Ishikawa (cell line): Measurements from ENCODE around the gene NT5M.

Source experiments
- CEBPB ChIP-seq: IDR thresholded peaks from 2 replicates; pipeline ENCODE4 v1.6.1; 2012
- CREB1 ChIP-seq: IDR thresholded peaks from 2 replicates; pipeline ENCODE4 v1.6.1; 2012; ENCODE audit warnings: low read depth
- EGR1 ChIP-seq: IDR thresholded peaks from 2 replicates; pipeline ENCODE4 v1.6.1; 2012
- EP300 ChIP-seq: IDR thresholded peaks from 2 replicates; pipeline ENCODE4 v1.6.1; 2012; ENCODE audit warnings: borderline replicate concordance
- FOXM1 ChIP-seq: IDR thresholded peaks from 2 replicates; pipeline ENCODE4 v1.6.1; 2012; ENCODE audit warnings: low read depth, borderline replicate concordance
- MAX ChIP-seq: IDR thresholded peaks from 2 replicates; pipeline ENCODE4 v1.6.1; 2012
- NFIC ChIP-seq: IDR thresholded peaks from 2 replicates; pipeline ENCODE4 v1.6.1; 2012
- RAD21 ChIP-seq: IDR thresholded peaks from 2 replicates; pipeline ENCODE4 v1.6.1; 2012; ENCODE audit warnings: low read depth
- TAF1 ChIP-seq: IDR thresholded peaks from 2 replicates; pipeline ENCODE4 v1.6.1; 2012; ENCODE audit warnings: low read depth, mild to moderate bottlenecking
- TCF12 ChIP-seq: IDR thresholded peaks from 2 replicates; pipeline ENCODE4 v1.6.1; 2012; ENCODE audit warnings: low read depth
- TEAD4 ChIP-seq: IDR thresholded peaks from 2 replicates; pipeline ENCODE4 v1.6.1; 2012
- USF1 ChIP-seq: IDR thresholded peaks from 2 replicates; pipeline ENCODE4 v1.6.1; 2012
- YY1 ChIP-seq: IDR thresholded peaks from 2 replicates; pipeline ENCODE4 v1.6.1; 2012; ENCODE audit warnings: low read depth
- ZBTB7A ChIP-seq: IDR thresholded peaks from 2 replicates; pipeline ENCODE4 v1.6.1; 2012; ENCODE audit warnings: low read depth
- TF ChIP-seq, protein P1 (sequence below): IDR thresholded peaks from 2 replicates; pipeline ENCODE4 v1.6.1; 2012; ENCODE audit warnings: low read depth, mild to moderate bottlenecking

Gene NT5M

GRCh38 chr17:17358060-17358751, 55.0 kb downstream of the NT5M start:
- no peak for TF ChIP-seq EP300
- no peak for TF ChIP-seq NFIC
- TF ChIP-seq FOXM1 = no peak
- no peak for TF ChIP-seq CEBPB
- TF ChIP-seq RAD21 = no peak
- TF ChIP-seq EGR1 = no peak
- TF ChIP-seq USF1 = no peak
- no peak for TF ChIP-seq CREB1
- TF ChIP-seq YY1 = no peak
- no peak for TF ChIP-seq MAX
- TF ChIP-seq, protein P1, sequence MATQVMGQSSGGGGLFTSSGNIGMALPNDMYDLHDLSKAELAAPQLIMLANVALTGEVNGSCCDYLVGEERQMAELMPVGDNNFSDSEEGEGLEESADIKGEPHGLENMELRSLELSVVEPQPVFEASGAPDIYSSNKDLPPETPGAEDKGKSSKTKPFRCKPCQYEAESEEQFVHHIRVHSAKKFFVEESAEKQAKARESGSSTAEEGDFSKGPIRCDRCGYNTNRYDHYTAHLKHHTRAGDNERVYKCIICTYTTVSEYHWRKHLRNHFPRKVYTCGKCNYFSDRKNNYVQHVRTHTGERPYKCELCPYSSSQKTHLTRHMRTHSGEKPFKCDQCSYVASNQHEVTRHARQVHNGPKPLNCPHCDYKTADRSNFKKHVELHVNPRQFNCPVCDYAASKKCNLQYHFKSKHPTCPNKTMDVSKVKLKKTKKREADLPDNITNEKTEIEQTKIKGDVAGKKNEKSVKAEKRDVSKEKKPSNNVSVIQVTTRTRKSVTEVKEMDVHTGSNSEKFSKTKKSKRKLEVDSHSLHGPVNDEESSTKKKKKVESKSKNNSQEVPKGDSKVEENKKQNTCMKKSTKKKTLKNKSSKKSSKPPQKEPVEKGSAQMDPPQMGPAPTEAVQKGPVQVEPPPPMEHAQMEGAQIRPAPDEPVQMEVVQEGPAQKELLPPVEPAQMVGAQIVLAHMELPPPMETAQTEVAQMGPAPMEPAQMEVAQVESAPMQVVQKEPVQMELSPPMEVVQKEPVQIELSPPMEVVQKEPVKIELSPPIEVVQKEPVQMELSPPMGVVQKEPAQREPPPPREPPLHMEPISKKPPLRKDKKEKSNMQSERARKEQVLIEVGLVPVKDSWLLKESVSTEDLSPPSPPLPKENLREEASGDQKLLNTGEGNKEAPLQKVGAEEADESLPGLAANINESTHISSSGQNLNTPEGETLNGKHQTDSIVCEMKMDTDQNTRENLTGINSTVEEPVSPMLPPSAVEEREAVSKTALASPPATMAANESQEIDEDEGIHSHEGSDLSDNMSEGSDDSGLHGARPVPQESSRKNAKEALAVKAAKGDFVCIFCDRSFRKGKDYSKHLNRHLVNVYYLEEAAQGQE = no peak

DNA sequence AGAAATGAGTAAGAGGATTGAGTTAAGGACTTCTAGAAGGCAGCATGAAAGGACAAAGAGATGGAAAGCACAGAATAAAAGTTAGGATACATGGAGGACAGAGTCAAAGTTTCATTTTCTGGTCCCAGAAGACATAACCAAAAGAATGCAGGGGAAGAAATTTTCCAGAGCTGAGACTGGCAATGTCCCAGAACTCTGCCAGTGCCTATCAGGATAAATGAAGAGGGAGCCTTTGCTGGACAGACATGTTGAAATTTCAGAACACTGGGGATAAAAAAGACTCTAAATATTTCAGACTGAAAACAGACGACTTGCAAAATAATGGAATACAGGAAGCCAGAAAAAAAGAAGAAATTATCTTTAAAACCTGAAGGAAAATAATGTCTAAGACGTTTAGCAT, 55.7 kb downstream of the NT5M start:
- TF ChIP-seq EGR1 = no peak
- no peak for TF ChIP-seq ZBTB7A

- TF ChIP-seq, protein P1 = no peak
- no peak for TF ChIP-seq TCF12
- TF ChIP-seq ZBTB7A = no peak
- TF ChIP-seq RAD21 = no peak
- no peak for TF ChIP-seq TAF1
- TF ChIP-seq CREB1 = no peak
- TF ChIP-seq NFIC = no peak
- TF ChIP-seq USF1 = no peak
- no peak for TF ChIP-seq MAX
- no peak for TF ChIP-seq TEAD4
- TF ChIP-seq CEBPB = no peak
Measured at GRCh38 chr17:17359271-17359670, 56.1 kb downstream of the NT5M start.

GRCh38 chr17:17360087-17360730, 57.0 kb downstream of the NT5M start:
- TF ChIP-seq RAD21 (no peak), USF1 (no peak), YY1 (no peak), EP300 (no peak), TAF1 (no peak), TCF12 (no peak), TEAD4 (no peak), NFIC (no peak), CREB1 (no peak), FOXM1 (no peak), ZBTB7A (no peak), CEBPB (no peak), EGR1 (no peak), MAX (no peak)
- TF ChIP-seq, protein P1 = no peak
